ENCODE measurements around the gene ALKBH8. TPM values are rescaled to one million over a fixed set of nuclear protein-coding genes. Genes with fewer than 3 reads are reported as not detected.

Gene ALKBH8
- total and polyA plus RNA-seq, 2 of the 4 experiments (the other 2 are of a cell fraction): 3.0 to 6.6 TPM

- H4K8ac ChIP-seq (ENCODE audit: low read depth in 2 of 2, low read length in 2 of 2): peak overlapping the region; percentile 91 to 92
- ChIA-PET POLR2A (ENCODE audit: unreplicated experiment) (interaction anchor here (0.9 kb wide), 1 partner anchor 10 kb away, joined by 3 read pairs; no protein-coding TSS in a partner anchor), CTCF (no interaction called here)
- no peak overlapping the region for H2BK15ac ChIP-seq (ENCODE audit: low read depth, low read length)
- peaks cover 6 to 8% of the 10 kb centered on the region in 2 experiments for H3K79me1 ChIP-seq (ENCODE audit: low read depth in 1 of 2, low read length in 2 of 2)
- no peak overlapping the region for H3K23ac ChIP-seq (ENCODE audit: low read depth, low read length)
- H2BK5ac ChIP-seq (ENCODE audit: low read depth, low read length, poor library complexity, severe bottlenecking): no peak overlapping the region
- no peaks in the 10 kb centered on the region for H4K20me1 ChIP-seq (ENCODE audit: insufficient read depth, low read length)
- 0% methylated on average over 3 of the region's 6 CpGs; no CpG with 5 or more reads in 1 of the 2 experiments for WGBS, 2 experiments (ENCODE audit: extremely low coverage in 2 of 2, insufficient read length in 1 of 2)
- no peak overlapping the region; the same call in 1 of the 2 replicates for H2BK120ac ChIP-seq (ENCODE audit: low read depth, low read length)
- peak overlapping the region; percentile 99 for H3K4me2 ChIP-seq (ENCODE audit: low read depth, low read length)
- intact Hi-C loops (cut with micrococcal nuclease): no loop called here
- H2AK9ac ChIP-seq (replicated peaks; ENCODE audit: low read depth, low read length, poor library complexity): no peak overlapping the region
- no peak overlapping the region; the same call in 1 of the 2 replicates for H3K27ac ChIP-seq (ENCODE audit: insufficient read depth, low read length)
- H4K5ac ChIP-seq (ENCODE audit: low read depth, low read length): peak overlapping the region; percentile 71
- peaks cover 13% of the 10 kb centered on the region for H3K36me3 ChIP-seq (ENCODE audit: control insufficient read depth, insufficient read depth, low read length)
- dilution Hi-C loops (cut with HindIII; ENCODE audit: low sequenced_read_pairs, unreplicated experiment): no loop called here
- H3K9me1 ChIP-seq (ENCODE audit: insufficient read depth, low read length): no peaks in the 10 kb centered on the region
- H2BK20ac ChIP-seq (ENCODE audit: low read depth, low read length): no peak overlapping the region
- peak; percentile 1 for DNase-seq
- in situ Hi-C loops (cut with MboI; ENCODE audit: low sequenced_read_pairs): no loop called here
- peak overlapping the region; percentile 76 for H3K4me3 ChIP-seq (ENCODE audit: insufficient read depth, low read depth, low read length)
- H2AFZ ChIP-seq (replicated peaks; ENCODE audit: low read length, poor library complexity): peak overlapping the region; percentile 86
- BruUV-seq (replicated peaks): TSS peak; percentile 87
- ATAC-seq (ENCODE audit: low read depth): peak; percentile 24
- no peaks in the 10 kb centered on the region for H3K9me3 ChIP-seq (ENCODE audit: control insufficient read depth, insufficient read depth, low read length)
- H3K14ac ChIP-seq (replicated peaks; ENCODE audit: low read depth, low read length): no peak overlapping the region
- no peaks in the 10 kb centered on the region for H3K27me3 ChIP-seq (ENCODE audit: control insufficient read depth, insufficient read depth, low read length)
- TF ChIP-seq BHLHE40 (IDR thresholded peaks at IDR 0.05; ENCODE audit: low read depth, low read length): no peak
- no peak for TF ChIP-seq MXI1 (IDR thresholded peaks at IDR 0.05; ENCODE audit: borderline replicate concordance, low read depth, low read length)
- TF ChIP-seq FOS (IDR thresholded peaks at IDR 0.05; ENCODE audit: low read depth, low read length): no peak
- no peak for TF ChIP-seq CEBPB (IDR thresholded peaks at IDR 0.05; ENCODE audit: low read depth, low read length)
- no peak for TF ChIP-seq SMC3 (IDR thresholded peaks at IDR 0.05; ENCODE audit: low read depth, low read length)
- TF ChIP-seq CHD1 (IDR thresholded peaks at IDR 0.05; ENCODE audit: low read depth, low read length): no peak
- TF ChIP-seq CTCF (conservative IDR thresholded peaks at IDR 0.05; ENCODE audit: low read depth, low read length): no peak
- TF ChIP-seq USF2 (IDR thresholded peaks at IDR 0.05; ENCODE audit: low read depth, low read length): no peak
- no peak for TF ChIP-seq NFE2L2 (IDR thresholded peaks at IDR 0.05; ENCODE audit: low read depth, low read length)
- no peak for TF ChIP-seq MAZ (IDR thresholded peaks at IDR 0.05; ENCODE audit: borderline replicate concordance, low read depth, low read length)
- TF ChIP-seq ELK1 (IDR thresholded peaks at IDR 0.05; ENCODE audit: borderline replicate concordance, low read depth, low read length): no peak
- TF ChIP-seq RAD21 (IDR thresholded peaks at IDR 0.05; ENCODE audit: low read length): no peak
- TF ChIP-seq MAFK (IDR thresholded peaks at IDR 0.05; ENCODE audit: low read depth, low read length): no peak
- no peak for TF ChIP-seq RCOR1 (IDR thresholded peaks at IDR 0.05; ENCODE audit: insufficient replicate concordance, low read length)
- no peak for TF ChIP-seq POLR2A (IDR thresholded peaks at IDR 0.05; ENCODE audit: low read depth, low read length)
- no peak for TF ChIP-seq RFX5 (IDR thresholded peaks at IDR 0.05; ENCODE audit: low read depth, low read length)
- H2AK5ac ChIP-seq (ENCODE audit: low read depth, low read length): no peak overlapping the region
- no peak overlapping the region for H3K18ac ChIP-seq (ENCODE audit: low read depth, low read length)
- H3K9ac ChIP-seq (ENCODE audit: low read depth, low read length): peak overlapping the region; percentile 76
- H3K4ac ChIP-seq (ENCODE audit: low read depth, low read length): peak overlapping the region; percentile 49
- H4K91ac ChIP-seq (ENCODE audit: insufficient read depth, low read depth, low read length): peak overlapping the region; percentile 4; the same call in 1 of the 2 replicates
- H3K4me1 ChIP-seq (ENCODE audit: control insufficient read depth, insufficient read depth, low read length): no peaks in the 10 kb centered on the region
- H3K56ac ChIP-seq (ENCODE audit: extremely low read depth, insufficient read depth, low read length): peak overlapping the region; percentile 67; the same call in 1 of the 2 replicates
These were observed 108.4 kb downstream of the ALKBH8 start for GRCh38 chr11:107457205-107457557.
